A673 (cell line): ENCODE measurements around the gene IMMP2L. TPM values are rescaled to one million over a fixed set of nuclear protein-coding genes. Genes with fewer than 3 reads are reported as not detected.

Source experiments
- BruUV-seq: library from RNA; stranded (reverse); fragments of 400-500 nt; replicated peaks from 2 replicates; lab custom pipeline; 2021; lab: Mats Ljungman, UMichigan
- CTCF ChIA-PET: fragments of 300-600 bp; sonication (Branson Sonifier 250); formaldehyde crosslinking; loops from one replicate; lab custom pipeline; 2022; ENCODE audit warnings: antibody characterized with exemption; lab: Charles Lee
- POLR2A ChIA-PET: fragments of 300-600 bp; sonication (Branson Sonifier 250); formaldehyde crosslinking; loops from one replicate; lab custom pipeline; 2022; ENCODE audit warnings: antibody characterized with exemption; ENCODE audit not compliant: low non-redundant PET; lab: Charles Lee
- DNase-seq: peaks from one replicate; pipeline ENCODE4 v3.0.0-alpha.2; 2015; ENCODE audit warnings: low spot score
- H3K27ac ChIP-seq: fragments of 200-600 bp; sonication (generic); 2 replicates; pipeline ENCODE4 v1.5.1; 2016; ENCODE audit warnings: mixed run types, low read depth, mild to moderate bottlenecking, mixed read lengths, antibody characterized with exemption, low read length; ENCODE audit not compliant: poor library complexity, severe bottlenecking
- H3K27me3 ChIP-seq: fragments of 200-600 bp; sonication (generic); replicated peaks from 2 replicates; pipeline ENCODE4 v1.6.1; 2017; ENCODE audit warnings: mixed run types, low read depth, mild to moderate bottlenecking, mixed read lengths, antibody characterized with exemption, low read length; ENCODE audit not compliant: insufficient read depth, poor library complexity
- H3K36me3 ChIP-seq: fragments of 200-600 bp; sonication (generic); 2 replicates; pipeline ENCODE4 v1.6.1; 2016; ENCODE audit warnings: mixed run types, mild to moderate bottlenecking, mixed read lengths, antibody characterized with exemption, low read length; ENCODE audit not compliant: insufficient read depth, poor library complexity, severe bottlenecking
- H3K4me1 ChIP-seq: fragments of 200-600 bp; sonication (generic); 2 replicates; pipeline ENCODE4 v1.6.1; 2017; ENCODE audit warnings: mixed run types, mild to moderate bottlenecking, mixed read lengths, antibody characterized with exemption, low read length; ENCODE audit not compliant: insufficient read depth, poor library complexity, severe bottlenecking
- H3K4me3 ChIP-seq: fragments of 200-600 bp; sonication (generic); 2 replicates; pipeline ENCODE4 v1.5.1; 2016; ENCODE audit warnings: low read depth, mixed run types, mild to moderate bottlenecking, mixed read lengths, low read length; ENCODE audit not compliant: poor library complexity, severe bottlenecking
- H3K9me3 ChIP-seq: fragments of 200-600 bp; sonication (generic); 2 replicates; pipeline ENCODE4 v1.6.1; 2016; ENCODE audit warnings: mixed run types, low read depth, mild to moderate bottlenecking, mixed read lengths, antibody characterized with exemption, low read length; ENCODE audit not compliant: poor library complexity, severe bottlenecking
- EZH2 ChIP-seq: fragments of 200-600 bp; sonication (generic); IDR thresholded peaks from 2 replicates; pipeline ENCODE4 v1.6.1; 2017; ENCODE audit warnings: borderline replicate concordance, low read depth, mild to moderate bottlenecking, mixed read lengths, antibody characterized with exemption, low read length; ENCODE audit not compliant: poor library complexity, severe bottlenecking
- intact Hi-C: fragments of 100-400 bp; cut with micrococcal nuclease; formaldehyde crosslinking; loops from one replicate; pipeline ENCODE4 v1.10.0; 2022; ENCODE audit not compliant: unreplicated experiment
- total RNA-seq: library from RNA; stranded (reverse); gene quantifications from 2 replicates; pipeline ENCODE4 v1.2.3, GENCODE V29; 2021
- TF ChIP-seq, protein P1 (sequence below): fragments of 300-800, 200-600 bp; sonication (generic); conservative IDR thresholded peaks from 2 replicates; pipeline ENCODE4 v1.5.1; 2017; ENCODE audit warnings: low read depth, mild to moderate bottlenecking, antibody characterized with exemption, low read length, moderate library complexity, mixed read lengths

IMMP2L gene
- total RNA-seq, 1 experiment from 2014 or later: 10.0 TPM

DNA sequence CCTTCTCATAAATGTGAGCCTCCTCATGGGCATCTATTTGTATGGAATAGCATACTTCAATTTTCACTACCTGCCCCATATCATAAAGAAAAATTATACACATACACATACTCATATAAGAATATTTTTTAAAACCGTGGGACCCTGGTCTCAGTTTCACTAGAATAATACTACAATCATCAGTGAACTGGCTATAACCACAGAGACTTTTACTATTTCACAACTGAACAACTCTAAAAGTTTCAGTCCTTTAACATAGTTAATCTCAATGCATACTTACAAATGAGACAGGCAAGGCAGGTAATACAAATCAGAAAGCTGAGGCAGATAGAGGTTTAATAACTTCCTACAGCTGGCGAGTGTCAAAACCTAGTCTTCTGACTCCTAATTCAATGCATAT, 388.3 kb downstream of the IMMP2L start:
- no peaks in the 10 kb centered on the region for H3K4me1 ChIP-seq
- no peaks in the 10 kb centered on the region for H3K36me3 ChIP-seq
- no TSS peak for BruUV-seq
- H3K4me3 ChIP-seq: no peak overlapping the region
- intact Hi-C loops: no loop called here
- H3K27me3 ChIP-seq: no peaks in the 10 kb centered on the region
- H3K27ac ChIP-seq: no peak overlapping the region
- DNase-seq: no peak
- CTCF ChIA-PET: no interaction called here
- no peaks in the 10 kb centered on the region for H3K9me3 ChIP-seq
- POLR2A ChIA-PET: no interaction called here
- TF ChIP-seq, protein P1, sequence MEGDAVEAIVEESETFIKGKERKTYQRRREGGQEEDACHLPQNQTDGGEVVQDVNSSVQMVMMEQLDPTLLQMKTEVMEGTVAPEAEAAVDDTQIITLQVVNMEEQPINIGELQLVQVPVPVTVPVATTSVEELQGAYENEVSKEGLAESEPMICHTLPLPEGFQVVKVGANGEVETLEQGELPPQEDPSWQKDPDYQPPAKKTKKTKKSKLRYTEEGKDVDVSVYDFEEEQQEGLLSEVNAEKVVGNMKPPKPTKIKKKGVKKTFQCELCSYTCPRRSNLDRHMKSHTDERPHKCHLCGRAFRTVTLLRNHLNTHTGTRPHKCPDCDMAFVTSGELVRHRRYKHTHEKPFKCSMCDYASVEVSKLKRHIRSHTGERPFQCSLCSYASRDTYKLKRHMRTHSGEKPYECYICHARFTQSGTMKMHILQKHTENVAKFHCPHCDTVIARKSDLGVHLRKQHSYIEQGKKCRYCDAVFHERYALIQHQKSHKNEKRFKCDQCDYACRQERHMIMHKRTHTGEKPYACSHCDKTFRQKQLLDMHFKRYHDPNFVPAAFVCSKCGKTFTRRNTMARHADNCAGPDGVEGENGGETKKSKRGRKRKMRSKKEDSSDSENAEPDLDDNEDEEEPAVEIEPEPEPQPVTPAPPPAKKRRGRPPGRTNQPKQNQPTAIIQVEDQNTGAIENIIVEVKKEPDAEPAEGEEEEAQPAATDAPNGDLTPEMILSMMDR: no peak
- TF ChIP-seq EZH2: no peak

GRCh38 chr7:111173528-111173927, 388.8 kb downstream of the IMMP2L start:
- Histone ChIP-seq H3K27ac (no peak overlapping the region), H3K27me3 (no peaks in the 10 kb centered on the region), H3K4me1 (peaks cover 3% of the 10 kb centered on the region), H3K4me3 (no peak overlapping the region), H3K36me3 (no peaks in the 10 kb centered on the region), H3K9me3 (no peaks in the 10 kb centered on the region)
- intact Hi-C loops: no loop called here
- POLR2A ChIA-PET: no interaction called here
- CTCF ChIA-PET: no interaction called here
- no peak for DNase-seq
- no peak for TF ChIP-seq EZH2
- TF ChIP-seq, protein P1: no peak
- BruUV-seq: no TSS peak

DNA sequence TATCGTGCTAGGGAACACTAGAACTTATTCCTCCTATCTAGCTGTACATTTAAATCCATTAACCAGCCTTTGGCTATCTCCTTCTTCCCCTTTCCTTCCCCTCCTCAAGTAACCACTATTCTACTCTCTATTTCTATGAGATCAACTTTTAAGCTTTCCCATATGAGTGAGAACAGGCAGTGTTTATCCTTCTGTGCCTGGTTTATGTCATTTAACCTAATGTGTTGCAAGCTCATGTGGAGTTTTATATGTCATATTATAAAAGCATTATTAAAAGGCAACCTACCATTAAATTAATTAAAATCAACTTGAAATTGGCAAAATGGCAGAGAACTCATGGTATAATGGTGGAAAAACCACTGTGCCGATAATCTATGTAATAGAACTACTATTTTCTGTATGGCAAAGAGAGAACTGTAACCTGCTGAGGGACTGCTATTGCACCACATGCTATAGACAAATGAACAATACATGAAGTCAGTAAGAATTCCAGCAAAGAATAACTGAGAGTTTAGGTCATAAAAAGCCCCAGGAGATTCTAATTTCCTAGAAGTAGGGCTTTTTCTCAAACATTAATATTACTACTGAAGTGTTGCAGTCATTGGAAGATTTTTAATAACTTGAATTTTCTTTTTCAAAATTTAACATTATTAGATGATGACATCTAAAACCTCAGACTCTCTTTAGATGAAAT, 389.6 kb downstream of the IMMP2L start:
- H3K27me3 ChIP-seq: no peaks in the 10 kb centered on the region
- H3K4me1 ChIP-seq: peaks cover 8% of the 10 kb centered on the region
- no peaks in the 10 kb centered on the region for H3K9me3 ChIP-seq
- POLR2A ChIA-PET: no interaction called here
- no TSS peak for BruUV-seq
- H3K36me3 ChIP-seq: no peaks in the 10 kb centered on the region
- no peak for TF ChIP-seq EZH2
- TF ChIP-seq, protein P1: no peak
- intact Hi-C loops: no loop called here
- DNase-seq: peak; percentile 15
- no peak overlapping the region for H3K4me3 ChIP-seq
- no peak overlapping the region for H3K27ac ChIP-seq
- CTCF ChIA-PET: no interaction called here
